Activated gamma-delta T cell treated with anti-CD3 and anti-CD28 coated beads, Interleukin-2, amount 50 U/mL, for 16 hours (primary cell): ENCODE data around the gene MET.

ENCODE experiments used
- DNase-seq: peaks from one replicate; pipeline ENCODE4 v3.0.0-alpha.2; 2020; ENCODE audit warnings: low read depth

The MET gene

DNA sequence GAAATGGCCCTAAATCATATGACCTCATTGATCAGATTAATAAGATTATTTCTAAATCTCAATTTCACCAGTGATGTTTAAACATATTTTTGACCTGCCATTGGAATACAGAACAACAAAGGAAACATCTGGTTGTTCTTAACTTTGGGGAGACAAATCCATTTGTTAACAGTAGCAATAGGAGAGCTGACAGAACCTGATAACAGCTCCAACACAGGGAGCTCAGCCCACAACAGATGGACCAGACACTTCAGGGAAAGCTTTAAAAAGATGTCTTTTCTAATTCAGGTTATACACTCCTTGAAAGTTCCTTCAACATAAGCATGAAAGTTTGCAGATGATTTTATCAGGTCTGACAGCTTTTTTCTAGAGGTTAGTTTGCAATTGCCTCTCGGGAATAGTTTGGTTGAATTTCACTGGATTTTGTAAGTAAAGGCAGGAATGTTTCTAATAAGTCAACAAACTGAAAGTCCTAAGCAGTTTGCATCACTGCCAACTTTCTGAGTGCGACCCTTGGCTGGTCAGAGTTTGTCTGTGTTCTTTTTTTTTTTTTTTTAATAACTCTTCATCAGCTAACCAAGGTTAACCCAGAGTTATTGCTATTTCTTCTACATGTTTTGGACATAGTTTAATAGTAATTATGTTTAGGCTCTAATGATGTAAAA lies 6.5 kb upstream of the MET start:
- DNase-seq = no peak

DNA sequence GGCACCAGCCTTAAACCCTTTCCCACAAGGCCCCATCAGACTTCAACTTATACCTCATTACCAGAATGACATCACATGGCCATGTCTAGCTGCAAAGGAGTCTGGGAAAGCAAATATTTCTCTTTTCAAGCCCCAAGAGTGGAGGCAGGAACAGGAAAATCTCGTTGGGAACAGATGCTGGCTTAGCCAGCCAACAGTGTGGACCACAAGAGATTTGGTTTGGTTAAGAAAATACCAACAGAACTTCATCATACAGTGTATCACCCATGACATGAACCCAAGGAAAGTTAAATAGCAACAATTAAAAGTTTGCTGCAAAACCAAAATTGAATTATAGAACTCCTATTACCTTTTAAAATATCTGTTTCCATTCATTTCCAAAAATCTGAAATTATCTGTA lies 2.2 kb upstream of the MET start:
- DNase-seq = no peak

DNA sequence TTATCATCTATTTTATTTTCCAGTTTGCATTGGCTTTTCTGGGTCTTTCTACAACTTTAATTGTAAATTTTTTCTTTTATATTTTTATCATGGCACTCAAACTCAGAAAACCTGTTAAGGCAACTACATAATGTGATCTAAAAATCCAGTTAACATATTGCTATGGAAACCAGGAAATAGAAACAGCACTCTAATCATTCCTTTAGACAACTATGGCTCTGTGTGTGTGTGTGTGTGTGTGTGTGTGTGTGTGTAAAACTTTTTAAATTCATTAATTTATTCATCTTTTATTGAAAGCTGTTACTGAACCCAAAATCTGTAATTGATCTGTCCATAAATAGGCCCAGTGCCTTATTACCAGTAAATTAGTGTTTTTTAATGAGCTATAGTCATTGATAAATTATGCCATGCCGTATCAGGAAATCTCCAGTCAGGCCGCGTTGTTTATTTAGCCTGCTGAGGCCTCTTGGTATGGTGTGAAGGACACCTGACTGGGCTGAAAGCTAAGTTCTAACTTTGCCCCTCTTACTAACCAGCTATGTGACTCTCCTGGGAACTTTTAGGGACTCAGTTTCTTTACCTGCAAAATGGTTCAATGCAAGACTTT lies 1.5 kb upstream of the MET start:
- DNase-seq = no peak

DNA sequence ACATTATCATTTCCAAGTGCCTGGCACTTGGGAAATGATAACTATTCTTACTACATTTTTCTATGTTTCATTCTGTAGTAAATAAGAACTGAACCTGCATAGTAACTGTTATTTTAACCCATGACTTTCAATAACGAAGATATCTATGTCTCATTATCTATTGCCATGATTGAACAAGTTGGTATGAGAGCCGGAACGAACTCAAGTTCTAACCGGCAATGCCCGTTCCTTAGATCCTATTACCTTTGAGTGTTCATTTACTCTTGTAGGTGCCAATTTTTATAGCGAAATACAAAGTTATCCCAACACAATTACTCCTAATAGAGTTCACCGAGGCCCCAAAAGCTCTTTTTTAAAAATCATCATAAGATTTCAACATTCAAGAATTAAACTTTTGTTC lies 885 bp upstream of the MET start:
- DNase-seq = no peak

DNA sequence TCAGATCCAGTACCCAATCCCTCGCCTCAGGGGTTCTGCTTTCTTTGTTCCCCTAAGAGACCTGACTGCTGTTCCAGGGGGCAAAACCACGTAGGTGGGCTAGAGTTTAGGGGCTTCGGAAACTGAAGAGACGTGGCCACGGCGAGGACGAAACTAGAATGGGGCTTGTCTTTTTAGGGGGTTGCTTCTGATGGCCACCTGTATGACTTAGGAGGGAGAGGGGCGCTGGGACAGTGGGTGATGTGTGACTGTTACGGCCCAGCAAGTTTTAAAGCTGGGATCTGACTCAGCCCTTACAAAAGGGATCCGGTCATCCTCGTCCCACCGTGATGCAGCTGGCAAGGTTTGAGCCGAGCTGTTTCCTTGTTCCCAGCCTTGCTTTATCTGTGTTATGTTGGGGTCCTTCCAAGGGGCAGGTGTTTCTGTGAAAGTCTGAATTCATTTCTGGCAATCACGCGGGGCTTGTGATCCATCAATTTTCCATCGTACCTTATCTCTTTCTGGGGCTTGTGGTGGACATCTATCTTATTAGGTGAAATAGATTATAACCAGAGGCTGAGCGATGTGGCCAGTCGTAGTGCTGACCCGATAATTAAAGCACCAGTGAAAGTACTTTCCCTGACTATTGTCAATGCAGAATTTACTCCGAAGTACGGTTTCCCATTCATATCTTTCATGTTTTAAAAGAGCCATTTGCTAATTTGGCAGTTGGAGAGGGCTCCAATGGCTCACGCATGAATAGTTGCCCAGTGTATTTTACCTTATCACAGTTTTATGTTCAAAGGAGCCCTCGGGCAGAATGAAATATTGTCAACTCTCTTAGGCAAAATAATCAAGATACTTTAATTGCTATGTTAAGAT lies 830 bp downstream of the MET start:
- DNase-seq = no peak

DNA sequence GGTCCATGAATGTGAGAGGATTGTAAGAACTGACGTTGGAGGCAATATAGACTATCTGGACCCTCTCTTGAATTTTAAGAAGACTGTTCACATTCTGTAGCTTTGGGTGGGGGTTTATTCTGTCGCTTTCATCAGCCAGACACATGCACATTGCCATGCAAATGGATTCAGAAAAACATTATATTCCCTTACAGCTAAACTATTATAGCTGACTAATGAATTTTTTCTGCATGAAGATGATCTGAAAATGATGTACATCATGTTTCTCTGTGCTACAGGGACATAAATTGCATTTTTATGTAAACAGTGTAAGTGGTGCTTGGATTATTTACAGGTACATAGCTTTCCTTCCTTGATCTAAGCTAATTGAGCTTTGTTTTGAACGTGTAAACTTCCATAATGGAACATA lies 1.5 kb downstream of the MET start:
- no peak for DNase-seq

DNA sequence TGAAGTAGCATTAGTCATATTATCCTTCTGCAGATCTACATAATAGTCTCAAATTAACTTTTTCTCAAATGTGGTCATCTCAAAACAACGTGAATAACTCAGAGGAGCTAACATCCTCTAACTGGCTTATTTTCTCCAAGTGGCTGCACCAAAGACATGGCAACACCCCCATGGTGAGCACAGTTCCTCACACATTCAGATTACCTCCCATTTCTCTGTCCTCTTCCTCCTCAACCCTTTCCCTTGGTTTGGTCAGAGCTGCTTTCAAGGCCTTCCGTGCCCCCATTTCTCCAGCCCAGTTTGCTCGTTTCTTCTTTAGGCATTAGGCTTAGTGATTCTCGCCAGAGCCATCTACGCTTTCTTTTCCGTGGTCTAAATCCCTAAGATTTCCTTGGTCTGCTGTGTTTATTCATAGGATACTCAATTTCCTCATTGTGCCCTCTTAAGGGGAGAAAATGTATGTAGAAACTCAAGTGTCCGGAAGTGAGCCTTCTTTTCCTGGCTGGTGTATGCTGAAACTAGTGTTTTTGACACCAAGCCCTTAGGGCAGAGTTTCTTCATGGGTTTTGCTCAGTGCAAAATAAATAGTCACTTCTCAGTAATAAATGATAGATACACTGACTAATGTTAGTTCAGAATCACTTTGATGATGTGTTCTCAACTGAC lies 2.6 kb downstream of the MET start:
- DNase-seq = no peak

DNA sequence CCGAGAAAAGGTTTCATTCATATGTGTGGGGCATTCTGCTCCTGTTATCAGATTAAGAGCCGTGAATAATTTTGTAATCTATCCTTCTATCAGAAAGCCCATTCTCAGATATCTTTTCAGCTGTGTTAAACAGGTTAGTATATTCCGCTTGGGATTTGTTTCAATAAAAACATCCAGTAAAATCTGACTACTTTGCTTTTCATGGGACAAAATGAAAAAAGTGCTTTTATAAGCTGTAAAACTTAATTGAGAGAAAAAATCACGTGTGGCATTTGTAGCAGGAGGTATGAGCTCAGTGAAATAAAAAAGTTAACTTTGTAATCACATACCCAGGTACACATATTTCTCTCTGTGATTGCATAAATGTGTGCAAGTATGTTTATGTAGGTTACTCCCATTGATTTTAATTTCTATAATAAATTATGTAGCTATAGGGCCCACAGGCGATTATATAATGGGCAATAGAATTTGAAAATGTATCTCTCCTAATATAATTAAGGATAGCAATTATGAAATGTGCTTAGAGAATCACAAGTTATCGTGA lies 3.9 kb downstream of the MET start:
- no peak for DNase-seq

DNA sequence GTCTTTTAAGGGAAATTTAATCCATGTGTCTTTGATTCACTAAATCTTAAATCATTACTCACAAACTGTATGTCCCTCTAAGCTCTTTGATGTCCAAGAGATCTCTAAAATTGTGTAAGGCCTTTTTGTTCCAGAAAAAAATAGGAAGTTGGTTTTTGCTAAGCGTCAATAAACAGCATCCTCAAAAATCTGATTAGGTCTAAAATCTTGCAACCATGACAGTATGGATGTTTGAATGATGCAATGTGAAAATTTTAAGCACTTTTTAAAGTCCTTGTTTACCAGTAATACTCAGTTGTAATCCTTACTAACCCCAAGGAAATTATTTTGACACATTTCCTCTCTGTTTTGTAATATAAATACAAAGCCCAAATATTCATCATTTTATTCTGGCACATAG lies 6.8 kb downstream of the MET start:
- no peak for DNase-seq

DNA sequence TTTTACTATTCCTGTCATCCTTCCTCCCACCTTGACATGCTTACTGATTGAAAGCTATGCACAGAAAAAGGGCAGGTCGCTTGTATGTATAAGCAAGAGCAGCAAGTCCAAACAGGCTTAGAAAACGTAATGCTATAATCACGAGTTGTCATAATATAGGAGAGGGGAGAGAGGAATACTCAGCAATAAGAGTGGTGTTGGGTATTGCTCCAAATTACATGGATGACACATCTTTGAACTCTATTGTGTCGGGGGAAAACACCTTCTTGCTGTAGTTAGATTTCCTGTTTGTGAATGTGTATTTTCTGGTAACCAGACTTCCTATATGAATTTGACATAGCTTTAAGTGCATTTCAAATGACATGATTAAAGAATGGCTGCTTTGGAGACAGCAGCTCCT lies 7.5 kb downstream of the MET start:
- DNase-seq = no peak

DNA sequence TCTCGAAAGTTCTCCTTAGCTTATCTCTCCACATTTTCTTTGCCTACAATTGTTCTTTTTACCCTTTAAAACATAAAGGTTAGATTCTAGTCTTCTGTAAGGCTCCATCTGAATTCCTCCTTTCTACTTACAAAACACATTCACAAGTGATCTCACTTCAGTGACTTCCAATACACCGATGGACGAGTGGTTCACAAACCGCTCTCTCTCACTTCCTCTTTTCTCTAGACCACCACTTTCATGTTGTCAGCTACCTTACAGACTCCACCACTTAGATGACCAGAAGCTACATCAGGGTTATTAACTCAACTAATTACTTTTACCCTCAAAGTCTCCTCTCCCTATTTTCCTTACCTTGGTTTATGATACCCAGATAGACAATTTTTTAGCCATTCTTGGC lies 11.8 kb downstream of the MET start:
- DNase-seq = no peak

DNA sequence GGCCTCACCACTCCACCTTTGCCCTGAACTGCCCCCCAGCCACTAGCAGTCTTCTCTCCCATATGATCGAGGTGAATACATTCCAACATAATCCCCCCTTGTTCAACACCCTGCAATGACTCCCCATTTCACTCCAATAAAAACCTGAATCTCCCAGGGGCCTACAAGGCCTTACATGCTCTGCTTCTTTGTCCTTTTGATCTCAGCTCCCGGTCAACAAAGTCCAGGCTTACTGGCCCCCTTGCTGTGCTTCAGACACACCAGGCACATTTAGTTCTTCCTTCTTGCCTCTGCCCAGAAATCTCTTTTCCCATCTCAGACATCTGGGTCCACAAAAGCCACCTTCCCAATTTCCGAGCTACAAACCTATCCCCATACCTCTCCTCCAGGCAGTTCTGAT lies 14.0 kb downstream of the MET start:
- DNase-seq = no peak

DNA sequence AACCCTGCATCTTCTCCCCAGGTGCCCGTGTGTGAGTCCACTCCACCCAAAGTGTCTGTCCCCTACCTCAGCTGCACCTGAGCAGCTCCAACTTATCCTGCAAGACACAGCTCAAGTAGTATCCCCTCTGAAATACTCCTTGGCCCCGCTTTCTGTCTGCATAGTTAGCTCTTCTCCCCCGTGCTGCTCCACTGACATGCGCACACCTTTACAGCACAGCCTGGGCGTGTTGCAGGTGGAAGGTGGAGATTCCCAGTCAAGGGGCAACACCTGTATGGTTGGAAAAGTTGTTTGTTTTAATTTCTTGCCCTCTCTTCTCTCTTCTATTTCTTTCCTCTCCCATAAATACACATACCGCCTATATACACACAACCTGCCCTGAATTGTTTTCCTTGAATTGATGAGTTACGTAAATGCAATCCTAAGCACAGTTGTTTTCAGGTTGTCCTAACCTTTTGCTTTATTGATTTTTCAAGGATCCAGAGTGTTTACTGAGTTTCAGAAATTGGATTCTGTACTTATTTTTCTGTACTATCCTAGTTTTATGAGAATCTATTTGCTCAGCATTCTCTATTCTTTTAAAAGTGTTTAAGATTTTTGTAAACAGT lies 14.9 kb downstream of the MET start:
- DNase-seq = no peak

DNA sequence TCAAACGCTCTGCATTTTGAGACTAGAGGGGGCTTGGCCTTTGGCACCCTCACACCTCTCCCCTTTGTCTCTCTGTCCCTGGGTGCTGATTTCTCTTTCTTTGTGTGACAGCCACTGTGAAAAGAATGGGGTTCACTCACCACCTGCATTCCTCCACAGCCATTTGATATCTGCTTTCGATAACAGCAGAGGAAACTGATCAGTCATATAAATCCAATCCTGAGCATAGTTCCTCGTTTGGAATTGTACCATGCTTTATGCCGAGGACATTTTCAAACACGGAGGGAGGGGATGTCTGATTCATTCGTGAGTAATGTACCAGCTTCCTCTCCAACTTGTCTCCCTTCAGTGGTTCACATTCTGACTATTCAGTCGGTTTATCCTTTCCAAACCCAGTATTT lies 15.8 kb downstream of the MET start:
- no peak for DNase-seq

DNA sequence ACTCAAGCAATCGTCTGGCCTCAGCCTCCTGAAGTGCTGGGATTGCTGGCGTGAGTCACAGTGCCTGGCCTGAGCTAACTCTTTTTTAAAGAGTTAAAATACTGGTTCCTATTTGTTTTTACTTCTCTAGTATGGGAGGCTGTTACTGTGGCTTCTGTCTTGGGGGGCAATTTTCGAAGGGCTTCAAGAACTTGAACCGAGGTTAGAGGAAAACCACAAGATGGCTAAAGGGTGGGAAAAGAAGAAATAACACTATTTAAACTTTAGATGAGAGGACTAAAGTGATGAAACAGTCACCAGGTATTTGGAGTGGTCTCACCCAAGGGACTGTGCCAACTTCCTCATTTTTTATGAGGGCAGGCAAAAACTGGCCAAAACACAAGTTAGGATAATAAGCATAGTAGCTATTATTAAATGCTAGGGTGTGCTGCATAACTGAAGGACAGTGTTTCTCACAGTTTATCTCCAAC lies 17.8 kb downstream of the MET start:
- no peak for DNase-seq

DNA sequence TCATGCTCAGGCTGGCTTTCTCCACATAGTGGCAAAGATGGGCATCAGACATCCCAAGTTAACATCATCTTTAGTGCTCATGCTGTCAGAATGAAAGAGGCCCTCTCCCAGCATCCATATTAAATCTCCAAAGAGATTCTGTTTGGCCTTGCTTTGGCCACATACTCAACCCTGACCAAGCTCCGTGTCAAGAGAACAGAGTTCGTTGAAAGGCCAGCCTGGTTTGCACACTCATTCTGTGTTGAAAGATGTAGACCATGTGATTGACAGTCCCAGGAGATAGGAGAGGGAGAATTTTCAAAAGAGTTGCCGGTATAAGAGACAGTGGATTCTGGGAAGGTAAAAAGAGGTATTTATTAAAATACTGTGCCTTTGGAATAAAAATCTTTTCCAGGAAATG lies 19.7 kb downstream of the MET start:
- DNase-seq = no peak

DNA sequence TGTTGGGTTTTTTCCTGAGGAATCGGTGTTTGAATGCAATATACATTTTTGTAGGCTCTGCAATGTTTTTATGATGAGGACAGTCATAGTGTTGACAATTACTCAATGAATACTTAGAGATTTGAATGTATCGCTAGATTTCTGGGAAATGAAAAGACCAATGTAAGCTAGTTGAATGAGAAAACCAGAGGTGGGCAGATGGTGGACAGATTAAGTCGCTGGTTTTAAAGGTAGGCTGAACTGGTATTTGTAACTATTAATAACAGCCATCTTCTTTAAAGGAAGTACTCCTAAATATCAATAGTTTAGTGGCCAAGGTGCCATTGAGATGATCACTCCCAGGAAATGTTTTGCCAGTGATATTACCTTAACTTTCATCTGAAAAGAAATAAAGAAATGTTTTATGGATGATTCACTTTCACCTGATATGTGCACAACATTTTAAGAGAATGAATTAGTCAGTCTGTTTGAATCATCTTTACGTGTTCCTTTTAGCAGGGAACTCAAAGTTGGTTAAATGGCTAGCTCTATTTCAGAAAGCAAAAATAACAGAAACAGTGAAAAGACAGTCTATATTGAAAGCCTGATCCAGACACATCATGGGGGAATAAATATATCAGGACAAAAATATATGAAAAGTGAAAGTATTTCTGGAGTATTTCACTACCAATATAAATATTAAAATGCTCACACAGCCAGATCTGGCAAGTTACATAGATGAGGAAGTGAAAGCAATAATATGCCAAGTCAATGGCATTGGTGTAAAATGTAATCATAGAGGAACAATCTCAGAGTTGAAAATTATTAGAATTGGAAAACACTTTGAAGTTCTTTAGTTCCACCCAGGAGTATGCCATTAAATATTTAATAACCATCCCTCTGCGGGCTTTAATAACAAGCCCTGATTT lies 20.7 kb downstream of the MET start:
- DNase-seq = no peak

DNA sequence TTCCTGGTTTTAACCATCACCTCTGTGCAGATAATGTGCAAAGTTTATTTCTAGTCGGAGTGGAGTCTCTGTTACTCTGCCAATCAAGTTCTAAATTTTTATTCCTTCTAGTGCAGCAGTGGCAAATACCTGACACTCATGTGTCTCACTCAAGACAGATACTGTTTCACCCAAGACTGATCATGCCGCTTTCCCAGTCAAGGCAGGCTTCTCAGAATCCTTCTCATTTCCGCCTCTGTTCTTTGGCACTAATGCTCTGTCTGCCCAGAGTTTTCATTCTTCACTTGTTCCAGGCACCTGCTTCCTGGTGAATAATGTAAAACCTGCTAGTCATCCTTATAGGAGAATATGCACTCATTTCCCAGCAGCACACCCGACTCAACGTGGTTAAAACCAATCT lies 24.7 kb downstream of the MET start:
- DNase-seq = no peak

DNA sequence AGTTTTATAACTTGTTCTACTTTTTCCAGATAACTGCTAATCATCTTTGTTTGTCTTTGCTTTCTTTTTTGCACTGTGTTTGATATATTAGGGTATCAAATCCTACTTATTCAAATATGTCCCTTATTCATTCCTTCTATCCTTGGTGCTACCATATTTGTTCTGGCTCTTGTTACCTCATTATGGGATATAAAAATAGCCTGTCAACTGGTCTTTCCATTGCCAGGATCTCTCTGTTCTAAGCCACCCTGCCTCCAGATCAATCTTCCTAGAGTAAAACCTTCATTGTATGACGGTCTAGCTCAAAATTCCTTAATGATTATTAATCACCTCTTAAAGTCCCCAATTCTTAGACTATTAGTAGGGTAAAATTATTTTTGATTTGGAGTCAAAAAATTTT lies 25.2 kb downstream of the MET start:
- no peak for DNase-seq

DNA sequence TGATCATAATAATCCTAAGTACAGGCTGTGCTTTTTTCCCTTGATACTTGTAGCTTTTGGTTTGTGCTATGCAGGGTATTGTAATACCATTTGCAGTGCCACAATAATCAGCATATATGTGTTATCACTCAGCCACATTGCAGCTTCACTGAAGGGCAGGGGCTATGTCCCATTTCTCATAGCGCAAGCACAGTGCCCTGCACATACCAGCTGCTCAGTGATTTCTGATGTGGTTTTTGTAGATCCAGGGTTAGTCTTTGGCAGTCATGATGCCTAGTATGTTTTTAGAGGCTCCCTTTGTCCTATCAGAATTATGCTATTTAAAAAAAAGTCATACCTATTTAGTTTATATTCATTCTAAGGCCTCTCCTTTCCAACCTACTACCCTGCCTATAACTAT lies 25.8 kb downstream of the MET start:
- DNase-seq = no peak

DNA sequence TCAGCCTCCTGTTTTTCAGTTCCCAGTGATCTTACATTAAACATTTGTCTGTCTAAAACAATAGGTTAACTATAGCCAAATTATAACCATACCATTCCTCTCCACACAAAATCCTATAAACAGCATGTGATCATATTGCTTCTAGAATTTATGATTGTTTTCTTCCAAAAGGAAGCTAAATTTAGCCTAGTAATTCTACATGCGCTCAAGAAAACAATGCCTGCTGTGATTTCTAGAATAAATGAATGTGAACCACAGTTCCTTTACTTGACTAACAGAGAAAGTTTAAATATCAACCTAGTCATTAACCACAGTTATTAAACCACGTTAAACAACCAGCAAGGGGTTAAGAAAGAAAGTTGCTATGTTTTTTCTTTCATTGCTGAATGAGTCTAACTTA lies 26.4 kb downstream of the MET start:
- DNase-seq = no peak
